ENCODE data around the gene COL2A1. TPM values are rescaled to one million over a fixed set of nuclear protein-coding genes. Genes with fewer than 3 reads are reported as not detected.

Gene COL2A1
- total RNA-seq, 2 experiments from 2014 or later, result not detected

- Histone ChIP-seq H3K4me1 (ENCODE audit: insufficient read depth, low read length) (no peaks in the 10 kb centered on the region), H3K4me3 (ENCODE audit: low read length) (no peak overlapping the region), H3K36me3 (ENCODE audit: insufficient read depth, low read length) (no peaks in the 10 kb centered on the region), H3K27me3 (ENCODE audit: control insufficient read depth in 1 of 2, insufficient read depth in 2 of 2, low read length in 2 of 2) (peaks cover 4 to 9% of the 10 kb centered on the region in 2 experiments), H3K27ac (ENCODE audit: low read depth in 1 of 2, low read length in 2 of 2) (no peak overlapping the region), H3K9me3 (ENCODE audit: control insufficient read depth in 1 of 2, insufficient read depth in 1 of 2, low read length in 2 of 2) (peaks cover 0 to 5% of the 10 kb centered on the region in 2 experiments)
- Mint-ChIP-seq H3K27ac (no peak overlapping the region), H3K9me3 (no peaks in the 10 kb centered on the region), H3K27me3 (peaks cover 21% of the 10 kb centered on the region), H3K36me3 (ENCODE audit: low read depth) (no peaks in the 10 kb centered on the region), H3K4me1 (ENCODE audit: low read depth) (no peaks in the 10 kb centered on the region), H3K4me3 (no peak overlapping the region)
- DNase-seq (no peak), ATAC-seq (ENCODE audit: poor library complexity) (no peak)
- CTCF ChIA-PET, result no interaction called here
- POLR2A ChIA-PET, result no interaction called here
- TF ChIP-seq CTCF (IDR thresholded peaks at IDR 0.05), result no peak
- intact Hi-C loops (cut with DNase I, micrococcal nuclease), result no loop called here
Observed at GRCh38 chr12:48025281-48025680, 21.0 kb upstream of the COL2A1 start.

GRCh38 chr12:48024735-48025134 lies 20.5 kb upstream of the COL2A1 start:
- H3K4me3 ChIP-seq (ENCODE audit: low read length), result no peak overlapping the region
- H3K9me3 ChIP-seq (ENCODE audit: control insufficient read depth in 1 of 2, insufficient read depth in 1 of 2, low read length in 2 of 2), result peaks cover 0 to 3% of the 10 kb centered on the region in 2 experiments
- no peak overlapping the region for H3K4me3 Mint-ChIP-seq
- no peak for TF ChIP-seq CTCF (IDR thresholded peaks at IDR 0.05)
- DNase-seq (no peak), ATAC-seq (ENCODE audit: poor library complexity) (no peak)
- intact Hi-C loops (cut with DNase I, micrococcal nuclease), result no loop called here
- POLR2A ChIA-PET, result no interaction called here
- CTCF ChIA-PET, result no interaction called here
- H3K27me3 Mint-ChIP-seq, result peaks cover 21% of the 10 kb centered on the region
- no peak overlapping the region for H3K27ac Mint-ChIP-seq
- H3K27me3 ChIP-seq (ENCODE audit: control insufficient read depth in 1 of 2, insufficient read depth in 2 of 2, low read length in 2 of 2), result peaks cover 6 to 9% of the 10 kb centered on the region in 2 experiments
- no peaks in the 10 kb centered on the region for H3K36me3 ChIP-seq (ENCODE audit: insufficient read depth, low read length)
- no peak overlapping the region for H3K27ac ChIP-seq (ENCODE audit: low read depth in 1 of 2, low read length in 2 of 2)
- H3K4me1 Mint-ChIP-seq (ENCODE audit: low read depth), result no peaks in the 10 kb centered on the region
- no peaks in the 10 kb centered on the region for H3K4me1 ChIP-seq (ENCODE audit: insufficient read depth, low read length)
- no peaks in the 10 kb centered on the region for H3K9me3 Mint-ChIP-seq
- no peaks in the 10 kb centered on the region for H3K36me3 Mint-ChIP-seq (ENCODE audit: low read depth)

- H3K4me1 ChIP-seq (ENCODE audit: insufficient read depth, low read length), result no peaks in the 10 kb centered on the region
- no peaks in the 10 kb centered on the region for H3K36me3 ChIP-seq (ENCODE audit: insufficient read depth, low read length)
- no peak for DNase-seq
- H3K4me1 Mint-ChIP-seq (ENCODE audit: low read depth), result no peaks in the 10 kb centered on the region
- ChIA-PET CTCF (no interaction called here), POLR2A (no interaction called here)
- no peak for ATAC-seq (ENCODE audit: poor library complexity)
- TF ChIP-seq CTCF (IDR thresholded peaks at IDR 0.05), result no peak
- no peaks in the 10 kb centered on the region for H3K9me3 ChIP-seq (ENCODE audit: control insufficient read depth in 1 of 2, insufficient read depth in 1 of 2, low read length in 2 of 2)
- no peaks in the 10 kb centered on the region for H3K36me3 Mint-ChIP-seq (ENCODE audit: low read depth)
- no peaks in the 10 kb centered on the region for H3K9me3 Mint-ChIP-seq
- H3K27me3 Mint-ChIP-seq, result peaks cover 25% of the 10 kb centered on the region
- no peak overlapping the region for H3K4me3 ChIP-seq (ENCODE audit: low read length)
- intact Hi-C loops (cut with DNase I, micrococcal nuclease), result no loop called here
- H3K27ac Mint-ChIP-seq, result no peak overlapping the region
- no peak overlapping the region for H3K4me3 Mint-ChIP-seq
- peaks cover 9 to 13% of the 10 kb centered on the region in 2 experiments for H3K27me3 ChIP-seq (ENCODE audit: control insufficient read depth in 1 of 2, insufficient read depth in 2 of 2, low read length in 2 of 2)
- H3K27ac ChIP-seq (ENCODE audit: low read depth in 1 of 2, low read length in 2 of 2), result no peak overlapping the region
Observed at GRCh38 chr12:48023386-48023785, 19.1 kb upstream of the COL2A1 start.
